Activated naive CD4-positive, alpha-beta T cell treated with Interleukin-2 at 50 U/mL for 16 hours (primary cell): ENCODE results near the gene FGD4.

Experiments
- DNase-seq: peaks from one replicate; pipeline ENCODE4 v3.0.0-alpha.2; 2020

FGD4 gene

GRCh38 chr12:32457251-32458025, 58.1 kb downstream of the FGD4 start:
- no peak for DNase-seq

GRCh38 chr12:32460638-32461037, 61.3 kb downstream of the FGD4 start:
- no peak for DNase-seq

- DNase-seq: no peak
These were observed 63.5 kb downstream of the FGD4 start for GRCh38 chr12:32462908-32463307.

GRCh38 chr12:32466187-32466586, 66.8 kb downstream of the FGD4 start:
- DNase-seq: no peak

- no peak for DNase-seq
These were observed 67.8 kb downstream of the FGD4 start for GRCh38 chr12:32466986-32467711.

GRCh38 chr12:32467959-32468863, 68.9 kb downstream of the FGD4 start:
- no peak for DNase-seq

GRCh38 chr12:32470936-32471470, 71.6 kb downstream of the FGD4 start:
- DNase-seq: no peak

- no peak for DNase-seq
These were observed 72.2 kb downstream of the FGD4 start for GRCh38 chr12:32471591-32472001.

- DNase-seq: no peak
These were observed 76.4 kb downstream of the FGD4 start for GRCh38 chr12:32475724-32476123.

- no peak for DNase-seq
These were observed 77.1 kb downstream of the FGD4 start for GRCh38 chr12:32476446-32476845.

GRCh38 chr12:32477714-32478113, 78.4 kb downstream of the FGD4 start:
- DNase-seq: no peak

GRCh38 chr12:32478166-32478565, 78.8 kb downstream of the FGD4 start:
- DNase-seq: no peak

GRCh38 chr12:32478858-32479725, 79.7 kb downstream of the FGD4 start:
- no peak for DNase-seq

GRCh38 chr12:32482226-32482625, 82.9 kb downstream of the FGD4 start:
- DNase-seq: no peak

- no peak for DNase-seq
These were observed 84.1 kb downstream of the FGD4 start for GRCh38 chr12:32483499-32483898.

- DNase-seq: no peak
These were observed 84.6 kb downstream of the FGD4 start for GRCh38 chr12:32483993-32484392.

GRCh38 chr12:32486158-32486557, 86.8 kb downstream of the FGD4 start:
- DNase-seq: no peak

GRCh38 chr12:32488132-32488531, 88.8 kb downstream of the FGD4 start:
- DNase-seq: no peak

GRCh38 chr12:32489070-32489469, 89.7 kb downstream of the FGD4 start:
- no peak for DNase-seq

GRCh38 chr12:32490801-32491200, 91.4 kb downstream of the FGD4 start:
- no peak for DNase-seq

- DNase-seq: no peak
These were observed 93.9 kb downstream of the FGD4 start for GRCh38 chr12:32493282-32493681.

- no peak for DNase-seq
These were observed 95.3 kb downstream of the FGD4 start for GRCh38 chr12:32494656-32495055.
